B cell (primary cell): Measurements from ENCODE around the gene PACSIN3. TPM values are rescaled to one million over a fixed set of nuclear protein-coding genes. Genes with fewer than 3 reads are reported as not detected.
A peak's percentile ranks its signal among the peaks of the same experiment; 100 is the strongest.

ENCODE experiments used
- ATAC-seq: fragments of 200-7000 bp; cut with Tn5 transposase; one replicate; pipeline ENCODE4 v1.10.0; 2021; ENCODE audit warnings: low read depth, mild to moderate bottlenecking, moderate number of reproducible peaks, moderate library complexity
- CTCF ChIA-PET: fragments of 350-600 bp; sonication (Branson Sonifier 250); formaldehyde crosslinking; loops from one replicate; lab custom pipeline; 2021; ENCODE audit warnings: antibody characterized with exemption, inconsistent platforms; lab: Charles Lee
- POLR2A ChIA-PET: fragments of 350-600 bp; sonication (Branson Sonifier 250); formaldehyde crosslinking; loops from one replicate; lab custom pipeline; 2021; ENCODE audit warnings: antibody characterized with exemption; lab: Charles Lee
- DNase-seq: peaks from one replicate; pipeline ENCODE4 v3.0.0; 2013
- H2AFZ ChIP-seq: 2 replicates; pipeline ENCODE4 v1.6.1; 2012; ENCODE audit warnings: mild to moderate bottlenecking, low read depth, low read length; ENCODE audit not compliant: insufficient read depth, poor library complexity, severe bottlenecking
- H3K27ac ChIP-seq, 2 donors: 1 replicate in 1 of 2; 2 replicates in 1 of 2; pipeline ENCODE4 v1.5.1; 2012 to 2013; ENCODE audit warnings: low read length in 2 of 2, mild to moderate bottlenecking in 2 of 2, moderate library complexity in 1 of 2
- H3K27me3 ChIP-seq, 4 experiments: fragments of 200-600 bp in 1 of 4; sonication (generic) in 1 of 4; replicated peaks in 1 of 4; 1 replicate in 2 of 4; 2 replicates in 2 of 4; pipeline versions ENCODE4 v1.6.1 to v1.7.0; 2013 to 2016; ENCODE audit warnings: low read length in 3 of 4, mild to moderate bottlenecking in 2 of 4, mixed read lengths in 1 of 4, moderate library complexity in 1 of 4; ENCODE audit not compliant: insufficient read depth in 4 of 4, control insufficient read depth in 3 of 4; ENCODE audit errors: control extremely low read depth in 1 of 4
- H3K36me3 ChIP-seq, 2 experiments: replicated peaks in 1 of 2; 1 replicate in 1 of 2; 2 replicates in 1 of 2; pipeline versions ENCODE4 v1.6.1 to v1.7.1; 2013; ENCODE audit warnings: low read length in 1 of 2; ENCODE audit not compliant: insufficient read depth in 2 of 2, control insufficient read depth in 1 of 2; ENCODE audit errors: control extremely low read depth in 1 of 2, extremely low read depth in 1 of 2
- H3K4me1 ChIP-seq, 2 donors: fragments of 200-600 bp in 1 of 2; sonication (generic) in 1 of 2; 1 replicate in 1 of 2; 2 replicates in 1 of 2; pipeline versions ENCODE4 v1.5.1 to v1.6.1; 2013 to 2017; ENCODE audit warnings: low read length in 2 of 2; ENCODE audit not compliant: control insufficient read depth in 2 of 2, insufficient read depth in 2 of 2
- H3K4me2 ChIP-seq: replicated peaks from 2 replicates; pipeline ENCODE3; 2012; ENCODE audit warnings: mild to moderate bottlenecking, low read depth, low read length; ENCODE audit not compliant: poor library complexity, severe bottlenecking
- H3K4me3 ChIP-seq, 5 experiments: fragments of 200-600 bp in 1 of 5; sonication (generic) in 1 of 5; 1 replicate in 3 of 5; 2 replicates in 2 of 5; pipeline versions ENCODE4 v1.5.1 to v1.7.0; 2011 to 2016; ENCODE audit warnings: low read length in 4 of 5, mild to moderate bottlenecking in 4 of 5, low read depth in 2 of 5, control low read depth in 1 of 5, moderate library complexity in 1 of 5; ENCODE audit not compliant: insufficient read depth in 1 of 5; ENCODE audit errors: control extremely low read depth in 1 of 5, extremely low read depth in 1 of 5
- H3K79me2 ChIP-seq: fragments of 200-600 bp; sonication (generic); one replicate; pipeline ENCODE4 v1.6.0; 2016; ENCODE audit warnings: low read length; ENCODE audit not compliant: control insufficient read depth, insufficient read depth
- H3K9ac ChIP-seq: fragments of 200-600 bp; sonication (generic); 2 replicates; pipeline ENCODE4 v1.6.1; 2017; ENCODE audit warnings: mild to moderate bottlenecking, low read length, moderate library complexity
- H3K9me3 ChIP-seq, 3 donors: one replicate each; pipeline versions ENCODE4 v1.6.1 to v1.7.1; 2013; ENCODE audit warnings: low read length in 2 of 3; ENCODE audit not compliant: control insufficient read depth in 2 of 3, insufficient read depth in 1 of 3; ENCODE audit errors: control extremely low read depth in 1 of 3
- H4K20me1 ChIP-seq: 2 replicates; pipeline ENCODE4 v1.6.0; 2012; ENCODE audit warnings: mild to moderate bottlenecking, low read length; ENCODE audit not compliant: insufficient read depth, control insufficient read depth, poor library complexity, severe bottlenecking
- H3K27ac Mint-ChIP-seq: one replicate; pipeline ENCODE4 v1.8.0; 2021; ENCODE audit warnings: mixed read lengths
- H3K27me3 Mint-ChIP-seq: one replicate; pipeline ENCODE4 v1.8.0; 2021; ENCODE audit warnings: mixed read lengths
- H3K4me1 Mint-ChIP-seq: one replicate; pipeline ENCODE4 v1.8.0; 2021; ENCODE audit warnings: mixed read lengths
- H3K4me3 Mint-ChIP-seq: one replicate; pipeline ENCODE4 v1.8.0; 2021; ENCODE audit warnings: mixed read lengths
- H3K9me3 Mint-ChIP-seq: one replicate; pipeline ENCODE4 v1.8.0; 2022; ENCODE audit warnings: mixed read lengths; ENCODE audit not compliant: insufficient read depth
- EZH2 ChIP-seq: IDR thresholded peaks from 2 replicates; pipeline ENCODE4 v1.6.1; 2012; ENCODE audit warnings: borderline replicate concordance, low read depth, mild to moderate bottlenecking, moderate library complexity, low read length; ENCODE audit not compliant: insufficient read depth, poor library complexity, severe bottlenecking
- WGBS: methylation state at CpG from one replicate; pipeline ENCODE4 v1.1.5; 2013; ENCODE audit warnings: missing lambda C conversion rate; ENCODE audit not compliant: insufficient coverage; 5-methylcytosine and 5-hydroxymethylcytosine counted together
- intact Hi-C: fragments of 100-400 bp; cut with micrococcal nuclease; formaldehyde crosslinking; loops from one replicate; pipeline ENCODE4 v1.10.0; 2022
- polyA plus RNA-seq: library from polyadenylated mRNA; depleted of rRNA; stranded (reverse); fragments of >200 nt; gene quantifications from 2 replicates; pipeline ENCODE4 v1.2.3, GENCODE V29; 2012
- total RNA-seq, 2 donors: library from RNA; stranded (reverse); fragments of 120-200 nt in 1 of 2; gene quantifications; 1 replicate in 1 of 2; 2 replicates in 1 of 2; pipeline versions ENCODE4 v1.2.3 to v1.2.4, GENCODE V29; 2013 to 2022
- TF ChIP-seq, protein P1 (sequence below): fragments of 200-600 bp; IDR thresholded peaks from one replicate; pipeline ENCODE4 v1.8.0; 2022; ENCODE audit warnings: antibody characterized with exemption, mild to moderate bottlenecking

PACSIN3 gene
- total and polyA plus RNA-seq, 2 donors (not counting 1 experiment from before 2014, with no cell fraction given) = 2.1 TPM; not detected in 1

DNA sequence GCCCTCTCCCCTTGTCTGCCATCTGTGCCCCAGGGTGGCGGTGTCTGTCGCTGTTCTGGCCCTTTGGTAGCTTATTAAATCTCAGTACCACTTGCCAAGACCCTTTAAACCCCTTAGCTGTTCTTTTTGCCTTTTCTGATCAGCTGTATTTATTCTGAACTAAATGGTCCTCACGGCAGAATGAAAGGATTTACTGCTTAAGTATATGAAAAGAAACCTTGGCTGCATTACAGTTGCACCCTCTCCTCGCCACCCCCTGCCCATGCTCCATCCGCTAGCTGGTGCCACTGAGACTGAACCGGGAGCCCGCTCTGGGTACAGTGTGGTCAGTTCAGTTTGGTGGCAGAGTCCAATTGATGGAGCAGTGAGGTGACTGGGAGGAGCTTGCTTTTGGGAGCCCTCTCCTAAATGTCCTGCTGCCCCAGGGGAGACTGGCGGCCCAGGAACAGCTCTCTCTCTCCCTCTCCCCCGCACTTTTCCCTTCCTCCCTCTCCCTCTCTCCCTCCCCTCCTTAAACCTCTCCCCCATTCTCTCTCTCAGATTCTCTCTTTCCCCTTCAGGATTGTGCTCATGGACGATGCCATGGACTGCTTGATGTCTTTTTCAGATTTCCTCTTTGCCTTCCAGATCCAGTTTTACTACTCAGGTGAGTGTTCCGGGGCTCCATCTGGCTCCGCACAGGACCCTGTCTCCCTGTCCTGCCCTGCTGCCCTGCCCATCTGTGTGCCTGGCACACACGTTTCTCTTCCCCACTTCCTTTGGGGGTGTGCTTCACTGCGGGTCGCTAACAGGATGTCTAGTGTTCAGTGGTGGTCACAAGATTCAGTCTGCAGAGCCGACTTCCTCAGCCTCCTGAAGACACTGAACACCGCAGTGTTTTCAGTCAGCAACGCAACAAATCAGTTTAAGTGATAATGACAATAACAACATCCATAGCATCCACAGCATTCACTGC, 31.3 kb downstream of the PACSIN3 start:
- peak overlapping the region in 2 of 5 experiments; percentile 4 to 42 for H3K4me3 ChIP-seq
- H3K36me3 ChIP-seq = no peaks in the 10 kb centered on the region
- peak overlapping the region; percentile 26 for H3K9ac ChIP-seq
- ChIA-PET CTCF (interaction anchor here (0.9 to 4.8 kb wide), 10 partner anchors 8 to 317 kb away, joined by 3 to 35 read pairs (median 6); no protein-coding TSS in a partner anchor), POLR2A (no interaction called here)
- no peaks in the 10 kb centered on the region for H3K27me3 ChIP-seq
- H3K79me2 ChIP-seq = no peaks in the 10 kb centered on the region
- no peaks in the 10 kb centered on the region for H4K20me1 ChIP-seq
- TF ChIP-seq, protein P1, sequence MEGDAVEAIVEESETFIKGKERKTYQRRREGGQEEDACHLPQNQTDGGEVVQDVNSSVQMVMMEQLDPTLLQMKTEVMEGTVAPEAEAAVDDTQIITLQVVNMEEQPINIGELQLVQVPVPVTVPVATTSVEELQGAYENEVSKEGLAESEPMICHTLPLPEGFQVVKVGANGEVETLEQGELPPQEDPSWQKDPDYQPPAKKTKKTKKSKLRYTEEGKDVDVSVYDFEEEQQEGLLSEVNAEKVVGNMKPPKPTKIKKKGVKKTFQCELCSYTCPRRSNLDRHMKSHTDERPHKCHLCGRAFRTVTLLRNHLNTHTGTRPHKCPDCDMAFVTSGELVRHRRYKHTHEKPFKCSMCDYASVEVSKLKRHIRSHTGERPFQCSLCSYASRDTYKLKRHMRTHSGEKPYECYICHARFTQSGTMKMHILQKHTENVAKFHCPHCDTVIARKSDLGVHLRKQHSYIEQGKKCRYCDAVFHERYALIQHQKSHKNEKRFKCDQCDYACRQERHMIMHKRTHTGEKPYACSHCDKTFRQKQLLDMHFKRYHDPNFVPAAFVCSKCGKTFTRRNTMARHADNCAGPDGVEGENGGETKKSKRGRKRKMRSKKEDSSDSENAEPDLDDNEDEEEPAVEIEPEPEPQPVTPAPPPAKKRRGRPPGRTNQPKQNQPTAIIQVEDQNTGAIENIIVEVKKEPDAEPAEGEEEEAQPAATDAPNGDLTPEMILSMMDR = no peak
- no peak for TF ChIP-seq EZH2
- peak overlapping the region; percentile 44 for H2AFZ ChIP-seq
- H3K4me2 ChIP-seq = peak overlapping the region; percentile 65
- intact Hi-C loops = no loop called here
- H3K4me1 Mint-ChIP-seq = peaks cover 35% of the 10 kb centered on the region
- no peaks in the 10 kb centered on the region for H3K9me3 ChIP-seq
- peak overlapping the region; percentile 44 for H3K4me3 Mint-ChIP-seq
- no peaks in the 10 kb centered on the region for H3K9me3 Mint-ChIP-seq
- WGBS = 7% methylated on average over 10 of the region's 18 CpGs
- no peaks in the 10 kb centered on the region for H3K27me3 Mint-ChIP-seq
- DNase-seq (peak; percentile 55), ATAC-seq (peak; percentile 50)
- H3K4me1 ChIP-seq = peaks cover 19 to 36% of the 10 kb centered on the region in 2 donors
- peak overlapping the region in 1 of 2 donors; percentile 44 for H3K27ac ChIP-seq
- peak overlapping the region; percentile 79 for H3K27ac Mint-ChIP-seq
